Measurements from ENCODE around the gene POU3F2.

Gene POU3F2

GRCh38 chr6:98832284-98833056 lies 1.9 kb upstream of the POU3F2 start:
- Histone ChIP-seq H3K4ac (ENCODE audit: low read depth, low read length) (no peak overlapping the region), H3K4me1 (ENCODE audit: control insufficient read depth in 1 of 2, insufficient read depth in 2 of 2, low read length in 2 of 2) (peaks cover 15 to 29% of the 10 kb centered on the region in 2 experiments)
- no CpG with 5 or more reads among the region's 59 CpGs for WGBS (ENCODE audit: extremely low coverage, insufficient coverage, insufficient read length)

GRCh38 chr6:98833057-98833306 lies 1.4 kb upstream of the POU3F2 start:
- Histone ChIP-seq H3K23ac (ENCODE audit: low read length) (no peak overlapping the region), H3K9ac (ENCODE audit: low read length) (no peak overlapping the region), H3K14ac (ENCODE audit: low read length) (no peak overlapping the region), H2AFZ (ENCODE audit: insufficient read depth, low read length, poor library complexity) (no peak overlapping the region), H3K4me1 (ENCODE audit: control insufficient read depth in 1 of 2, insufficient read depth in 2 of 2, low read length in 2 of 2) (peaks cover 15 to 29% of the 10 kb centered on the region in 2 experiments), H3K79me1 (ENCODE audit: low read length) (no peaks in the 10 kb centered on the region), H2AK5ac (ENCODE audit: low read length) (no peak overlapping the region), H2BK120ac (ENCODE audit: insufficient read depth, low read length, poor library complexity) (no peak overlapping the region), H2BK5ac (ENCODE audit: low read depth, low read length, poor library complexity) (no peak overlapping the region), H3K4me3 (ENCODE audit: low read depth, low read length) (peak overlapping the region; percentile 28), H3K36me3 (ENCODE audit: control insufficient read depth in 1 of 2, insufficient read depth in 2 of 2, low read length in 2 of 2) (no peaks in the 10 kb centered on the region), H4K8ac (ENCODE audit: low read depth, low read length) (no peak overlapping the region), H4K91ac (ENCODE audit: low read depth, low read length) (no peak overlapping the region), H2BK12ac (ENCODE audit: low read length) (no peak overlapping the region), H3K18ac (ENCODE audit: low read length) (no peak overlapping the region), H3K79me2 (ENCODE audit: control insufficient read depth, insufficient read depth, low read length, poor library complexity) (no peaks in the 10 kb centered on the region), H3K9me3 (ENCODE audit: insufficient read depth, low read depth, low read length) (peaks cover 3% of the 10 kb centered on the region), H3K4me2 (ENCODE audit: low read length) (peak overlapping the region; percentile 77), H4K12ac (ENCODE audit: low read depth, low read length) (no peak overlapping the region), H3K27me3 (ENCODE audit: insufficient read depth, low read length) (peaks cover 72% of the 10 kb centered on the region), H3K27ac (ENCODE audit: low read depth, low read length) (no peak overlapping the region), H3K4ac (ENCODE audit: low read depth, low read length) (no peak overlapping the region)
- WGBS (ENCODE audit: extremely low coverage, insufficient coverage, insufficient read length) = no CpG with 5 or more reads among the region's 26 CpGs
- DNase-seq = peak in 1 of 2 donors; percentile 42

More at GRCh38 chr6:98832284-98833056, 1.9 kb upstream of the POU3F2 start:
- H3K79me2 ChIP-seq (ENCODE audit: control insufficient read depth, insufficient read depth, low read length, poor library complexity) = no peaks in the 10 kb centered on the region
- H4K12ac ChIP-seq (ENCODE audit: low read depth, low read length) = no peak overlapping the region
- H4K91ac ChIP-seq (ENCODE audit: low read depth, low read length) = no peak overlapping the region
- no peak overlapping the region for H2AFZ ChIP-seq (ENCODE audit: insufficient read depth, low read length, poor library complexity)
- no peak overlapping the region for H2BK120ac ChIP-seq (ENCODE audit: insufficient read depth, low read length, poor library complexity)
- H3K27me3 ChIP-seq (ENCODE audit: insufficient read depth, low read length) = peaks cover 77% of the 10 kb centered on the region
- H3K79me1 ChIP-seq (ENCODE audit: low read length) = no peaks in the 10 kb centered on the region
- H3K9me3 ChIP-seq (ENCODE audit: insufficient read depth, low read depth, low read length) = peaks cover 3% of the 10 kb centered on the region
- no peaks in the 10 kb centered on the region for H3K36me3 ChIP-seq (ENCODE audit: control insufficient read depth in 1 of 2, insufficient read depth in 2 of 2, low read length in 2 of 2)
- no peak overlapping the region for H3K18ac ChIP-seq (ENCODE audit: low read length)
- no peak overlapping the region for H3K14ac ChIP-seq (ENCODE audit: low read length)
- no peak overlapping the region for H3K9ac ChIP-seq (ENCODE audit: low read length)
- H3K23ac ChIP-seq (ENCODE audit: low read length) = no peak overlapping the region
- H2BK12ac ChIP-seq (ENCODE audit: low read length) = no peak overlapping the region
- no peak overlapping the region for H4K8ac ChIP-seq (ENCODE audit: low read depth, low read length)
- no peak overlapping the region for H3K27ac ChIP-seq (ENCODE audit: low read depth, low read length)
- no peak overlapping the region for H2AK5ac ChIP-seq (ENCODE audit: low read length)
- peak overlapping the region; percentile 53 for H3K4me2 ChIP-seq (ENCODE audit: low read length)
- DNase-seq = peak in 1 of 2 donors; percentile 3
- H3K4me3 ChIP-seq (ENCODE audit: low read depth, low read length) = peak overlapping the region; percentile 35
- no peak overlapping the region for H2BK5ac ChIP-seq (ENCODE audit: low read depth, low read length, poor library complexity)

GRCh38 chr6:98833307-98834059 lies 891 bp upstream of the POU3F2 start:
- Histone ChIP-seq H3K4me3 (ENCODE audit: low read depth, low read length) (peak overlapping the region; percentile 28), H3K27ac (ENCODE audit: low read depth, low read length) (no peak overlapping the region), H2AFZ (ENCODE audit: insufficient read depth, low read length, poor library complexity) (no peak overlapping the region), H3K4ac (ENCODE audit: low read depth, low read length) (no peak overlapping the region), H3K36me3 (ENCODE audit: control insufficient read depth in 1 of 2, insufficient read depth in 2 of 2, low read length in 2 of 2) (no peaks in the 10 kb centered on the region), H3K27me3 (ENCODE audit: insufficient read depth, low read length) (peaks cover 66% of the 10 kb centered on the region), H4K12ac (ENCODE audit: low read depth, low read length) (no peak overlapping the region), H2AK5ac (ENCODE audit: low read length) (no peak overlapping the region), H4K91ac (ENCODE audit: low read depth, low read length) (no peak overlapping the region), H3K23ac (ENCODE audit: low read length) (no peak overlapping the region), H3K79me1 (ENCODE audit: low read length) (no peaks in the 10 kb centered on the region), H3K14ac (ENCODE audit: low read length) (no peak overlapping the region), H4K8ac (ENCODE audit: low read depth, low read length) (no peak overlapping the region), H2BK120ac (ENCODE audit: insufficient read depth, low read length, poor library complexity) (no peak overlapping the region), H3K9me3 (ENCODE audit: insufficient read depth, low read depth, low read length) (peaks cover 4% of the 10 kb centered on the region), H3K4me2 (ENCODE audit: low read length) (peak overlapping the region; percentile 77), H2BK5ac (ENCODE audit: low read depth, low read length, poor library complexity) (no peak overlapping the region), H3K9ac (ENCODE audit: low read length) (no peak overlapping the region), H3K18ac (ENCODE audit: low read length) (no peak overlapping the region), H3K79me2 (ENCODE audit: control insufficient read depth, insufficient read depth, low read length, poor library complexity) (no peaks in the 10 kb centered on the region), H3K4me1 (ENCODE audit: control insufficient read depth in 1 of 2, insufficient read depth in 2 of 2, low read length in 2 of 2) (peaks cover 15 to 29% of the 10 kb centered on the region in 2 experiments), H2BK12ac (ENCODE audit: low read length) (no peak overlapping the region)
- no CpG with 5 or more reads among the region's 42 CpGs for WGBS (ENCODE audit: extremely low coverage, insufficient coverage, insufficient read length)
- peak in 1 of 2 donors; percentile 34 for DNase-seq

- Histone ChIP-seq H3K9me3 (ENCODE audit: insufficient read depth, low read depth, low read length) (peaks cover 4% of the 10 kb centered on the region), H2BK5ac (ENCODE audit: low read depth, low read length, poor library complexity) (no peak overlapping the region), H3K36me3 (ENCODE audit: control insufficient read depth in 1 of 2, insufficient read depth in 2 of 2, low read length in 2 of 2) (no peaks in the 10 kb centered on the region), H3K79me2 (ENCODE audit: control insufficient read depth, insufficient read depth, low read length, poor library complexity) (no peaks in the 10 kb centered on the region), H4K8ac (ENCODE audit: low read depth, low read length) (no peak overlapping the region), H3K27me3 (ENCODE audit: insufficient read depth, low read length) (peaks cover 63% of the 10 kb centered on the region), H3K4me1 (ENCODE audit: control insufficient read depth in 1 of 2, insufficient read depth in 2 of 2, low read length in 2 of 2) (peaks cover 15 to 29% of the 10 kb centered on the region in 2 experiments), H3K14ac (ENCODE audit: low read length) (no peak overlapping the region), H2AK5ac (ENCODE audit: low read length) (no peak overlapping the region), H3K9ac (ENCODE audit: low read length) (no peak overlapping the region), H3K27ac (ENCODE audit: low read depth, low read length) (no peak overlapping the region), H4K91ac (ENCODE audit: low read depth, low read length) (no peak overlapping the region), H2BK12ac (ENCODE audit: low read length) (no peak overlapping the region), H3K4ac (ENCODE audit: low read depth, low read length) (no peak overlapping the region), H3K4me2 (ENCODE audit: low read length) (peak overlapping the region; percentile 64), H3K79me1 (ENCODE audit: low read length) (no peaks in the 10 kb centered on the region), H4K12ac (ENCODE audit: low read depth, low read length) (no peak overlapping the region), H2BK120ac (ENCODE audit: insufficient read depth, low read length, poor library complexity) (no peak overlapping the region), H3K18ac (ENCODE audit: low read length) (no peak overlapping the region), H3K4me3 (ENCODE audit: low read depth, low read length) (peak overlapping the region; percentile 49), H2AFZ (ENCODE audit: insufficient read depth, low read length, poor library complexity) (peak overlapping the region; percentile 27), H3K23ac (ENCODE audit: low read length) (no peak overlapping the region)
- DNase-seq = peak in 1 of 2 donors; percentile 3
- WGBS (ENCODE audit: extremely low coverage, insufficient coverage, insufficient read length) = no CpG with 5 or more reads among the region's 76 CpGs
These were observed 1.0 kb downstream of the POU3F2 start for GRCh38 chr6:98835149-98836024.

Data from trophoblast cell (in vitro differentiated cells and primary cell).